ENCODE measurements around the gene ATP8B2.

- TF ChIP-seq EZH2 (IDR thresholded peaks at IDR 0.05; ENCODE audit: low read length): no peak
- TF ChIP-seq, protein P1, sequence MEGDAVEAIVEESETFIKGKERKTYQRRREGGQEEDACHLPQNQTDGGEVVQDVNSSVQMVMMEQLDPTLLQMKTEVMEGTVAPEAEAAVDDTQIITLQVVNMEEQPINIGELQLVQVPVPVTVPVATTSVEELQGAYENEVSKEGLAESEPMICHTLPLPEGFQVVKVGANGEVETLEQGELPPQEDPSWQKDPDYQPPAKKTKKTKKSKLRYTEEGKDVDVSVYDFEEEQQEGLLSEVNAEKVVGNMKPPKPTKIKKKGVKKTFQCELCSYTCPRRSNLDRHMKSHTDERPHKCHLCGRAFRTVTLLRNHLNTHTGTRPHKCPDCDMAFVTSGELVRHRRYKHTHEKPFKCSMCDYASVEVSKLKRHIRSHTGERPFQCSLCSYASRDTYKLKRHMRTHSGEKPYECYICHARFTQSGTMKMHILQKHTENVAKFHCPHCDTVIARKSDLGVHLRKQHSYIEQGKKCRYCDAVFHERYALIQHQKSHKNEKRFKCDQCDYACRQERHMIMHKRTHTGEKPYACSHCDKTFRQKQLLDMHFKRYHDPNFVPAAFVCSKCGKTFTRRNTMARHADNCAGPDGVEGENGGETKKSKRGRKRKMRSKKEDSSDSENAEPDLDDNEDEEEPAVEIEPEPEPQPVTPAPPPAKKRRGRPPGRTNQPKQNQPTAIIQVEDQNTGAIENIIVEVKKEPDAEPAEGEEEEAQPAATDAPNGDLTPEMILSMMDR (optimal IDR thresholded peaks at IDR 0.05 in 1 of 3, IDR thresholded peaks at IDR 0.05 in 1 of 3, conservative IDR thresholded peaks at IDR 0.05 in 1 of 3; ENCODE audit: extremely low read depth in 1 of 3, insufficient read depth in 2 of 3, low read length in 3 of 3): no peak
Measured at GRCh38 chr1:154353966-154354365, 28.6 kb downstream of the ATP8B2 start.
